Neuronal stem cell (in vitro differentiated cells): ENCODE measurements around the gene GOPC.

Experiments used
- DNase-seq: peaks from one replicate; pipeline ENCODE4 v3.0.0-alpha.2; 2013; ENCODE audit warnings: low spot score
- H2AFZ ChIP-seq: one replicate; pipeline ENCODE4 v1.6.1; 2013; ENCODE audit warnings: mild to moderate bottlenecking, low read length, inconsistent platforms
- H2AK5ac ChIP-seq: 2 replicates; pipeline ENCODE4 v1.6.1; 2013; ENCODE audit warnings: low read depth, mild to moderate bottlenecking, inconsistent platforms, low read length, moderate library complexity, mixed read lengths
- H2BK120ac ChIP-seq: 2 replicates; pipeline ENCODE4 v1.6.1; 2013; ENCODE audit warnings: low read depth, mild to moderate bottlenecking, inconsistent platforms, low read length, moderate library complexity, mixed read lengths
- H2BK12ac ChIP-seq: one replicate; pipeline ENCODE4 v1.6.1; 2013; ENCODE audit warnings: low read length, inconsistent platforms
- H2BK15ac ChIP-seq: 2 replicates; pipeline ENCODE4 v1.6.1; 2013; ENCODE audit warnings: mild to moderate bottlenecking, low read length, inconsistent platforms, mixed read lengths
- H2BK5ac ChIP-seq: one replicate; pipeline ENCODE4 v1.6.1; 2013; ENCODE audit warnings: inconsistent platforms, mild to moderate bottlenecking, low read length, moderate library complexity
- H3K14ac ChIP-seq: one replicate; pipeline ENCODE4 v1.6.1; 2013; ENCODE audit warnings: low read length, inconsistent platforms
- H3K18ac ChIP-seq: 2 replicates; pipeline ENCODE4 v1.6.1; 2013; ENCODE audit warnings: low read length, inconsistent platforms
- H3K23ac ChIP-seq: 2 replicates; pipeline ENCODE4 v1.6.1; 2013; ENCODE audit warnings: low read depth, mild to moderate bottlenecking, mixed read lengths, low read length, inconsistent platforms; ENCODE audit not compliant: poor library complexity
- H3K27ac ChIP-seq: replicated peaks from 3 replicates; pipeline ENCODE4 v1.5.1; 2013; ENCODE audit warnings: low read length, inconsistent platforms
- H3K27me3 ChIP-seq, 3 experiments: 2 replicates each; pipeline ENCODE4 v1.6.1; 2013; ENCODE audit warnings: low read length in 3 of 3, mild to moderate bottlenecking in 2 of 3, inconsistent platforms in 1 of 3, low read depth in 1 of 3, mixed read lengths in 1 of 3, moderate library complexity in 1 of 3; ENCODE audit not compliant: control insufficient read depth in 3 of 3, insufficient read depth in 3 of 3
- H3K36me3 ChIP-seq, 2 donors: replicated peaks in 1 of 2; 2 replicates each; pipeline ENCODE4 v1.6.1; 2013; ENCODE audit warnings: low read length in 2 of 2; ENCODE audit not compliant: control insufficient read depth in 2 of 2, insufficient read depth in 2 of 2
- H3K4ac ChIP-seq: 2 replicates; pipeline ENCODE4 v1.6.1; 2013; ENCODE audit warnings: inconsistent platforms, mild to moderate bottlenecking, low read length, moderate library complexity
- H3K4me1 ChIP-seq, 2 donors: 1 replicate in 1 of 2; 2 replicates in 1 of 2; pipeline ENCODE4 v1.6.1; 2013; ENCODE audit warnings: low read length in 2 of 2, low read depth in 1 of 2; ENCODE audit not compliant: control insufficient read depth in 2 of 2, insufficient read depth in 1 of 2
- H3K4me2 ChIP-seq: one replicate; pipeline ENCODE4 v1.6.1; 2013; ENCODE audit warnings: mild to moderate bottlenecking, low read length, inconsistent platforms; ENCODE audit not compliant: insufficient read depth, poor library complexity, severe bottlenecking
- H3K4me3 ChIP-seq, 2 donors: 2 replicates each; pipeline ENCODE4 v1.5.1; 2013; ENCODE audit warnings: low read length in 2 of 2, mild to moderate bottlenecking in 2 of 2, inconsistent platforms in 1 of 2, moderate library complexity in 1 of 2
- H3K79me1 ChIP-seq: one replicate; pipeline ENCODE4 v1.6.1; 2013; ENCODE audit warnings: low read depth, mild to moderate bottlenecking, inconsistent platforms, low read length, moderate library complexity
- H3K9ac ChIP-seq: one replicate; pipeline ENCODE4 v1.6.1; 2013; ENCODE audit warnings: mild to moderate bottlenecking, low read depth, low read length, inconsistent platforms; ENCODE audit not compliant: poor library complexity
- H3K9me3 ChIP-seq, 2 donors: replicated peaks in 1 of 2; 2 replicates each; pipeline versions ENCODE3 to v1.6.1; 2013; ENCODE audit warnings: low read length in 2 of 2, mild to moderate bottlenecking in 2 of 2, inconsistent platforms in 1 of 2, low read depth in 1 of 2, mixed read lengths in 1 of 2, moderate library complexity in 1 of 2; ENCODE audit not compliant: control insufficient read depth in 2 of 2, insufficient read depth in 1 of 2
- H4K8ac ChIP-seq: one replicate; pipeline ENCODE4 v1.6.1; 2013; ENCODE audit warnings: low read depth, mild to moderate bottlenecking, inconsistent platforms, low read length, moderate library complexity
- H4K91ac ChIP-seq: one replicate; pipeline ENCODE4 v1.6.1; 2013; ENCODE audit warnings: low read length, low read depth, mild to moderate bottlenecking, inconsistent platforms; ENCODE audit not compliant: poor library complexity
- WGBS, 2 donors: extraction: QIAGEN DNeasy Blood & Tissue Kit; methylation state at CpG; one replicate each; pipeline ENCODE4 v1.1.7; 2013; ENCODE audit warnings: missing lambda C conversion rate in 2 of 2, mixed read lengths in 1 of 2; ENCODE audit not compliant: insufficient read length in 2 of 2, insufficient replicate concordance in 1 of 2; ENCODE audit errors: extremely low coverage in 2 of 2; 5-methylcytosine and 5-hydroxymethylcytosine counted together

The GOPC gene

DNA sequence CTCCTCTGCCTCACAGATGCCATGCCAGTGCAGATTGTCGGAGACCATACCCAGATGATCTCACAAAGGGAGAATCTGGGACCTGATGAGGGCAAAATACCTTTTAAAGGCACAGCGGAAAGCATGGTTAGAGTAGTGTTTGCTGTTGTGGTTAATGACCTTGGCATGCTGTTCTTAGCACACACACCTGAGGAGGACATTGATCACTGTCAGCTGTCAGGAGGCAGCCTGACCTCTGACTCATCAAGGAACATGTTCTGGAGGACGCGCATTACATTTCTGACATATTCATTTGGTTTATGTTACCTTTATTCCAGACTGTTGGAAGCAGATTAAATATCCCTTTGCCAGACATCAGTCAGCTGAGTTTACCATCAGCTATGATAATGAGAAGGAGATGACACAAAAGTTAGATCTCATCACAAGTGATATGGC lies 57.1 kb downstream of the GOPC start:
- WGBS, 2 donors: no CpG with 5 or more reads among the region's 4 CpGs
- Histone ChIP-seq H2AFZ (no peak overlapping the region), H3K36me3 (peaks cover 0 to 45% of the 10 kb centered on the region in 2 donors), H3K18ac (no peak overlapping the region), H3K9me3 (no peaks in the 10 kb centered on the region), H3K27me3 (no peaks in the 10 kb centered on the region), H3K14ac (no peak overlapping the region), H3K4me3 (no peak overlapping the region), H3K79me1 (no peaks in the 10 kb centered on the region), H2BK120ac (no peak overlapping the region), H3K4ac (no peak overlapping the region), H2AK5ac (no peak overlapping the region), H2BK12ac (no peak overlapping the region), H2BK5ac (no peak overlapping the region), H4K8ac (no peak overlapping the region), H3K4me1 (peaks cover 0 to 6% of the 10 kb centered on the region in 2 donors), H3K4me2 (no peak overlapping the region), H3K23ac (no peak overlapping the region), H3K9ac (no peak overlapping the region), H2BK15ac (no peak overlapping the region), H3K27ac (no peak overlapping the region), H4K91ac (no peak overlapping the region)
- no peak for DNase-seq

- Histone ChIP-seq H3K4me3 (no peak overlapping the region), H3K27me3 (no peaks in the 10 kb centered on the region), H2BK15ac (no peak overlapping the region), H3K23ac (no peak overlapping the region), H3K18ac (no peak overlapping the region), H4K8ac (no peak overlapping the region), H3K36me3 (peaks cover 0 to 45% of the 10 kb centered on the region in 2 donors), H3K4me2 (no peak overlapping the region), H3K27ac (no peak overlapping the region), H3K4me1 (peaks cover 0 to 6% of the 10 kb centered on the region in 2 donors), H3K4ac (no peak overlapping the region), H3K79me1 (no peaks in the 10 kb centered on the region), H2BK120ac (no peak overlapping the region), H2BK12ac (no peak overlapping the region), H3K9me3 (no peaks in the 10 kb centered on the region), H2AFZ (no peak overlapping the region), H2AK5ac (no peak overlapping the region), H3K14ac (no peak overlapping the region), H3K9ac (no peak overlapping the region), H2BK5ac (no peak overlapping the region), H4K91ac (no peak overlapping the region)
- WGBS, 2 donors: no CpG with 5 or more reads among the region's 3 CpGs
- no peak for DNase-seq
These were observed 57.6 kb downstream of the GOPC start for GRCh38 chr6:117544716-117545115.

DNA sequence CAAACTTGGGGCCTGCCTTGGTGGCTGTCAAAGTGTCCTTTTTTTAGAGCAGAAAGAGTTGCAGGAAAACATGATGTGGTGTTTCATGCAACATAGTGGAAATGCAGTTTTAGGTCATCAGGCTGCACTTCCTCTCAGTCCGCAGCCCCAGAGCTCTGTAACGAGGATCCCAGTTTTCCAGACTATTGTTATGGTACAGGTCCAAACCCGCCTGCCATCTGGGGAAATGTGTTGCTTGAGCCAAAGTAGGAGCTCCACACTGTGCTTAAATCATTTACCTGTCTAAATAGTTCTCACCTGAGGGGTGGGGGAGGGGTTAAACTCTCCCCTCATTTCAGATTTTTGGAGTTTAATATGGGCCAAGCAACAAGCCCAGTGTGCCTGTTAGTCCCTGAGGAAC lies 59.8 kb downstream of the GOPC start:
- H3K18ac ChIP-seq: no peak overlapping the region
- H3K79me1 ChIP-seq: no peaks in the 10 kb centered on the region
- H3K9me3 ChIP-seq: no peaks in the 10 kb centered on the region
- H3K14ac ChIP-seq: no peak overlapping the region
- no peaks in the 10 kb centered on the region for H3K27me3 ChIP-seq
- H3K27ac ChIP-seq: no peak overlapping the region
- H4K8ac ChIP-seq: no peak overlapping the region
- no peak overlapping the region for H3K4me3 ChIP-seq
- H2BK120ac ChIP-seq: no peak overlapping the region
- no peak overlapping the region for H3K9ac ChIP-seq
- H2BK15ac ChIP-seq: no peak overlapping the region
- no peak overlapping the region for H3K23ac ChIP-seq
- H2AK5ac ChIP-seq: no peak overlapping the region
- no peak overlapping the region for H3K4ac ChIP-seq
- H3K36me3 ChIP-seq: peaks cover 0 to 42% of the 10 kb centered on the region in 2 donors
- no peak for DNase-seq
- no peak overlapping the region for H2BK5ac ChIP-seq
- H3K4me2 ChIP-seq: no peak overlapping the region
- H4K91ac ChIP-seq: no peak overlapping the region
- H2AFZ ChIP-seq: no peak overlapping the region
- H3K4me1 ChIP-seq: no peaks in the 10 kb centered on the region
- no CpG with 5 or more reads among the region's 3 CpGs for WGBS, 2 donors
- no peak overlapping the region for H2BK12ac ChIP-seq

DNA sequence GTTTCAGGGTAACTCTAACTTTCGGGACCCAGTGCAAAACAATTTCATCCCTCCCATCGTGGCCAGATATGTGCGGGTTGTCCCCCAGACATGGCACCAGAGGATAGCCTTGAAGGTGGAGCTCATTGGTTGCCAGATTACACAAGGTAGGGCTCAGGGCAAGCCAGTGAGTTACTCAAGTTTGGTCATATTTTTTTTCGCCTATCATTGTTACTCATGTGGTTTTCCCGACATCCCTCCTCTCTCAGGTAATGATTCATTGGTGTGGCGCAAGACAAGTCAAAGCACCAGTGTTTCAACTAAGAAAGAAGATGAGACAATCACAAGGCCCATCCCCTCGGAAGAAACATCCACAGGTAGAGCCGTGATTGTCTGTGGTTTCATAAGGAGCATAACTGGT lies 61.6 kb downstream of the GOPC start:
- no peaks in the 10 kb centered on the region for H3K79me1 ChIP-seq
- no peak overlapping the region for H2BK15ac ChIP-seq
- H3K27ac ChIP-seq: no peak overlapping the region
- H3K23ac ChIP-seq: no peak overlapping the region
- H4K8ac ChIP-seq: no peak overlapping the region
- no peak overlapping the region for H2BK120ac ChIP-seq
- no peaks in the 10 kb centered on the region for H3K27me3 ChIP-seq
- DNase-seq: no peak
- H2BK12ac ChIP-seq: no peak overlapping the region
- no peak overlapping the region for H2BK5ac ChIP-seq
- H3K4ac ChIP-seq: no peak overlapping the region
- H3K4me2 ChIP-seq: no peak overlapping the region
- no peak overlapping the region for H3K4me3 ChIP-seq
- no peak overlapping the region for H2AFZ ChIP-seq
- H3K9me3 ChIP-seq: no peaks in the 10 kb centered on the region
- H4K91ac ChIP-seq: no peak overlapping the region
- H3K14ac ChIP-seq: no peak overlapping the region
- no peak overlapping the region for H3K9ac ChIP-seq
- H3K4me1 ChIP-seq: no peaks in the 10 kb centered on the region
- WGBS, 2 donors: no CpG with 5 or more reads among the region's 8 CpGs
- no peak overlapping the region for H3K18ac ChIP-seq
- no peak overlapping the region for H2AK5ac ChIP-seq
- H3K36me3 ChIP-seq: peaks cover 0 to 30% of the 10 kb centered on the region in 2 donors
